HepG2 (cell line): Measurements from ENCODE around the gene ABCA4. TPM values are rescaled to one million over a fixed set of nuclear protein-coding genes. Genes with fewer than 3 reads are reported as not detected.

Source experiments
- EEA1 ChIP-seq: sonication (generic); formaldehyde crosslinking; IDR thresholded peaks from 2 replicates; pipeline ENCODE4 v1.5.1; 2020; ENCODE audit warnings: mild to moderate bottlenecking, missing genetic modification reagents, borderline replicate concordance
- RXRA ChIP-seq: sonication (generic); formaldehyde crosslinking; IDR thresholded peaks from 2 replicates; pipeline ENCODE4 v1.5.1; 2020; ENCODE audit warnings: missing genetic modification reagents
- SMARCE1 ChIP-seq: fragments of 450-650 bp; IDR thresholded peaks from 2 replicates; pipeline ENCODE4 v1.6.1; 2017; ENCODE audit warnings: borderline replicate concordance
- THAP9 ChIP-seq: sonication (generic); formaldehyde crosslinking; IDR thresholded peaks from 2 replicates; pipeline ENCODE4; 2020; ENCODE audit warnings: missing genetic modification reagents, mild to moderate bottlenecking, borderline replicate concordance
- TIGD3 ChIP-seq: sonication (generic); formaldehyde crosslinking; IDR thresholded peaks from 2 replicates; pipeline ENCODE4 v1.5.1; 2020; ENCODE audit warnings: mild to moderate bottlenecking, missing genetic modification reagents, borderline replicate concordance
- ZFP91 ChIP-seq: sonication (generic); formaldehyde crosslinking; IDR thresholded peaks from 2 replicates; pipeline ENCODE4 v1.9.0; 2022; ENCODE audit warnings: missing genetic modification reagents, mild to moderate bottlenecking, borderline replicate concordance
- ZNF317 ChIP-seq: sonication (generic); formaldehyde crosslinking; IDR thresholded peaks from 2 replicates; pipeline ENCODE4 v1.5.0; 2020; ENCODE audit warnings: mild to moderate bottlenecking, missing genetic modification reagents
- ZNF503 ChIP-seq: sonication (generic); formaldehyde crosslinking; IDR thresholded peaks from 2 replicates; pipeline ENCODE4 v1.4.0; 2020; ENCODE audit warnings: missing genetic modification reagents
- ZNF550 ChIP-seq: sonication (generic); formaldehyde crosslinking; IDR thresholded peaks from 2 replicates; pipeline ENCODE4 v1.4.0; 2020; ENCODE audit warnings: mild to moderate bottlenecking, missing genetic modification reagents, borderline replicate concordance
- ZNF629 ChIP-seq: sonication (generic); formaldehyde crosslinking; conservative IDR thresholded peaks from 2 replicates; pipeline ENCODE4 v1.5.0; 2020; ENCODE audit warnings: missing genetic modification reagents
- ZNF746 ChIP-seq: sonication (generic); formaldehyde crosslinking; IDR thresholded peaks from 2 replicates; pipeline ENCODE4 v1.8.0; 2022; ENCODE audit warnings: mild to moderate bottlenecking, missing genetic modification reagents
- ZNF784 ChIP-seq: sonication (generic); formaldehyde crosslinking; IDR thresholded peaks from 2 replicates; pipeline ENCODE4 v1.5.1; 2020; ENCODE audit warnings: missing genetic modification reagents, mild to moderate bottlenecking, borderline replicate concordance
- ZNF788 ChIP-seq: sonication (generic); formaldehyde crosslinking; IDR thresholded peaks from 2 replicates; pipeline ENCODE4 v1.5.0; 2020; ENCODE audit warnings: mild to moderate bottlenecking, missing genetic modification reagents, borderline replicate concordance
- ZNF883 ChIP-seq: sonication (generic); formaldehyde crosslinking; IDR thresholded peaks from 2 replicates; pipeline ENCODE4 v1.5.1; 2020; ENCODE audit warnings: mild to moderate bottlenecking, missing genetic modification reagents; ENCODE audit errors: not compliant biosample characterization
- polyA plus RNA-seq, 8 experiments: library from polyadenylated mRNA; depleted of rRNA in 3 of 8; stranded (reverse) in 7 of 8; unstranded in 1 of 8; fragments of >200 nt; fragmentation: Illumina TruSeq in 4 of 8; extraction: Trizol in 4 of 8; gene quantifications; 2 replicates each; pipeline versions ENCODE4 v1.2.1 to v1.2.3, GENCODE V29; 2011 to 2016; ENCODE audit warnings: low read depth in 4 of 8, missing spikeins in 1 of 8, mixed read lengths in 1 of 8; ENCODE audit not compliant: insufficient read depth in 1 of 8
- total RNA-seq, 5 experiments: library from RNA; depleted of rRNA; stranded (reverse); fragments of >200 nt; fragmentation: Illumina TruSeq; extraction: Trizol; gene quantifications; 2 replicates each; pipeline ENCODE4 v1.2.3, GENCODE V29; 2016; ENCODE audit warnings: low read depth in 1 of 5
- TF ChIP-seq, protein P1 (sequence below): sonication (generic); formaldehyde crosslinking; IDR thresholded peaks from 2 replicates; pipeline ENCODE4 v1.4.0; 2020; ENCODE audit warnings: mild to moderate bottlenecking, missing genetic modification reagents, borderline replicate concordance

The ABCA4 gene
- total and polyA plus RNA-seq, 2 of the 13 experiments (the other 11 are each of a cell fraction or from before 2014, with no cell fraction given) = 0.24 to 0.67 TPM

GRCh38 chr1:94115900-94116436, 5.0 kb downstream of the ABCA4 start (continued):
- TF ChIP-seq ZNF317 (CRISPR knock-in tag) (no peak), RXRA (CRISPR knock-in tag) (no peak), THAP9 (0 out of 2 replicates have a peak, but pooled peaks have one; percentile 15), ZNF788 (no peak), SMARCE1 (no peak), TIGD3 (no peak), ZNF503 (CRISPR knock-in tag) (no peak), ZNF784 (no peak), ZNF629 (no peak), ZFP91 (CRISPR knock-in tag) (0 out of 2 replicates have a peak, but pooled peaks have one; percentile 36), ZNF746 (CRISPR knock-in tag) (no peak), EEA1 (CRISPR knock-in tag) (no peak), ZNF883 (CRISPR knock-in tag) (peak; percentile 55), ZNF550 (CRISPR knock-in tag) (no peak)
- TF ChIP-seq, protein P1, sequence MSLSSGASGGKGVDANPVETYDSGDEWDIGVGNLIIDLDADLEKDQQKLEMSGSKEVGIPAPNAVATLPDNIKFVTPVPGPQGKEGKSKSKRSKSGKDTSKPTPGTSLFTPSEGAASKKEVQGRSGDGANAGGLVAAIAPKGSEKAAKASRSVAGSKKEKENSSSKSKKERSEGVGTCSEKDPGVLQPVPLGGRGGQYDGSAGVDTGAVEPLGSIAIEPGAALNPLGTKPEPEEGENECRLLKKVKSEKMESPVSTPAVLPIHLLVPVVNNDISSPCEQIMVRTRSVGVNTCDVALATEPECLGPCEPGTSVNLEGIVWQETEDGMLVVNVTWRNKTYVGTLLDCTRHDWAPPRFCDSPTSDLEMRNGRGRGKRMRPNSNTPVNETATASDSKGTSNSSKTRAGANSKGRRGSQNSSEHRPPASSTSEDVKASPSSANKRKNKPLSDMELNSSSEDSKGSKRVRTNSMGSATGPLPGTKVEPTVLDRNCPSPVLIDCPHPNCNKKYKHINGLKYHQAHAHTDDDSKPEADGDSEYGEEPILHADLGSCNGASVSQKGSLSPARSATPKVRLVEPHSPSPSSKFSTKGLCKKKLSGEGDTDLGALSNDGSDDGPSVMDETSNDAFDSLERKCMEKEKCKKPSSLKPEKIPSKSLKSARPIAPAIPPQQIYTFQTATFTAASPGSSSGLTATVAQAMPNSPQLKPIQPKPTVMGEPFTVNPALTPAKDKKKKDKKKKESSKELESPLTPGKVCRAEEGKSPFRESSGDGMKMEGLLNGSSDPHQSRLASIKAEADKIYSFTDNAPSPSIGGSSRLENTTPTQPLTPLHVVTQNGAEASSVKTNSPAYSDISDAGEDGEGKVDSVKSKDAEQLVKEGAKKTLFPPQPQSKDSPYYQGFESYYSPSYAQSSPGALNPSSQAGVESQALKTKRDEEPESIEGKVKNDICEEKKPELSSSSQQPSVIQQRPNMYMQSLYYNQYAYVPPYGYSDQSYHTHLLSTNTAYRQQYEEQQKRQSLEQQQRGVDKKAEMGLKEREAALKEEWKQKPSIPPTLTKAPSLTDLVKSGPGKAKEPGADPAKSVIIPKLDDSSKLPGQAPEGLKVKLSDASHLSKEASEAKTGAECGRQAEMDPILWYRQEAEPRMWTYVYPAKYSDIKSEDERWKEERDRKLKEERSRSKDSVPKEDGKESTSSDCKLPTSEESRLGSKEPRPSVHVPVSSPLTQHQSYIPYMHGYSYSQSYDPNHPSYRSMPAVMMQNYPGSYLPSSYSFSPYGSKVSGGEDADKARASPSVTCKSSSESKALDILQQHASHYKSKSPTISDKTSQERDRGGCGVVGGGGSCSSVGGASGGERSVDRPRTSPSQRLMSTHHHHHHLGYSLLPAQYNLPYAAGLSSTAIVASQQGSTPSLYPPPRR (CRISPR knock-in tag) = no peak
